Neuronal stem cell (in vitro differentiated cells): Measurements from ENCODE around the gene PLXDC2.
A peak's percentile ranks its signal among the peaks of the same experiment; 100 is the strongest.

Experiments
- DNase-seq: peaks from one replicate; pipeline ENCODE4 v3.0.0-alpha.2; 2013; ENCODE audit warnings: low spot score
- H2AFZ ChIP-seq: one replicate; pipeline ENCODE4 v1.6.1; 2013; ENCODE audit warnings: mild to moderate bottlenecking, low read length, inconsistent platforms
- H2AK5ac ChIP-seq: 2 replicates; pipeline ENCODE4 v1.6.1; 2013; ENCODE audit warnings: low read depth, mild to moderate bottlenecking, inconsistent platforms, low read length, moderate library complexity, mixed read lengths
- H2BK120ac ChIP-seq: 2 replicates; pipeline ENCODE4 v1.6.1; 2013; ENCODE audit warnings: low read depth, mild to moderate bottlenecking, inconsistent platforms, low read length, moderate library complexity, mixed read lengths
- H2BK12ac ChIP-seq: one replicate; pipeline ENCODE4 v1.6.1; 2013; ENCODE audit warnings: low read length, inconsistent platforms
- H2BK15ac ChIP-seq: 2 replicates; pipeline ENCODE4 v1.6.1; 2013; ENCODE audit warnings: mild to moderate bottlenecking, low read length, inconsistent platforms, mixed read lengths
- H2BK5ac ChIP-seq: one replicate; pipeline ENCODE4 v1.6.1; 2013; ENCODE audit warnings: inconsistent platforms, mild to moderate bottlenecking, low read length, moderate library complexity
- H3K14ac ChIP-seq: one replicate; pipeline ENCODE4 v1.6.1; 2013; ENCODE audit warnings: low read length, inconsistent platforms
- H3K18ac ChIP-seq: 2 replicates; pipeline ENCODE4 v1.6.1; 2013; ENCODE audit warnings: low read length, inconsistent platforms
- H3K23ac ChIP-seq: 2 replicates; pipeline ENCODE4 v1.6.1; 2013; ENCODE audit warnings: low read depth, mild to moderate bottlenecking, mixed read lengths, low read length, inconsistent platforms; ENCODE audit not compliant: poor library complexity
- H3K27ac ChIP-seq: replicated peaks from 3 replicates; pipeline ENCODE4 v1.5.1; 2013; ENCODE audit warnings: low read length, inconsistent platforms
- H3K27me3 ChIP-seq, 3 experiments: 2 replicates each; pipeline ENCODE4 v1.6.1; 2013; ENCODE audit warnings: low read length in 3 of 3, mild to moderate bottlenecking in 2 of 3, inconsistent platforms in 1 of 3, low read depth in 1 of 3, mixed read lengths in 1 of 3, moderate library complexity in 1 of 3; ENCODE audit not compliant: control insufficient read depth in 3 of 3, insufficient read depth in 3 of 3
- H3K36me3 ChIP-seq, 2 donors: replicated peaks in 1 of 2; 2 replicates each; pipeline ENCODE4 v1.6.1; 2013; ENCODE audit warnings: low read length in 2 of 2; ENCODE audit not compliant: control insufficient read depth in 2 of 2, insufficient read depth in 2 of 2
- H3K4ac ChIP-seq: 2 replicates; pipeline ENCODE4 v1.6.1; 2013; ENCODE audit warnings: inconsistent platforms, mild to moderate bottlenecking, low read length, moderate library complexity
- H3K4me1 ChIP-seq, 2 donors: 1 replicate in 1 of 2; 2 replicates in 1 of 2; pipeline ENCODE4 v1.6.1; 2013; ENCODE audit warnings: low read length in 2 of 2, low read depth in 1 of 2; ENCODE audit not compliant: control insufficient read depth in 2 of 2, insufficient read depth in 1 of 2
- H3K4me2 ChIP-seq: one replicate; pipeline ENCODE4 v1.6.1; 2013; ENCODE audit warnings: mild to moderate bottlenecking, low read length, inconsistent platforms; ENCODE audit not compliant: insufficient read depth, poor library complexity, severe bottlenecking
- H3K4me3 ChIP-seq, 2 donors: 2 replicates each; pipeline ENCODE4 v1.5.1; 2013; ENCODE audit warnings: low read length in 2 of 2, mild to moderate bottlenecking in 2 of 2, inconsistent platforms in 1 of 2, moderate library complexity in 1 of 2
- H3K79me1 ChIP-seq: one replicate; pipeline ENCODE4 v1.6.1; 2013; ENCODE audit warnings: low read depth, mild to moderate bottlenecking, inconsistent platforms, low read length, moderate library complexity
- H3K9ac ChIP-seq: one replicate; pipeline ENCODE4 v1.6.1; 2013; ENCODE audit warnings: mild to moderate bottlenecking, low read depth, low read length, inconsistent platforms; ENCODE audit not compliant: poor library complexity
- H3K9me3 ChIP-seq, 2 donors: replicated peaks in 1 of 2; 2 replicates each; pipeline versions ENCODE3 to v1.6.1; 2013; ENCODE audit warnings: low read length in 2 of 2, mild to moderate bottlenecking in 2 of 2, inconsistent platforms in 1 of 2, low read depth in 1 of 2, mixed read lengths in 1 of 2, moderate library complexity in 1 of 2; ENCODE audit not compliant: control insufficient read depth in 2 of 2, insufficient read depth in 1 of 2
- H4K8ac ChIP-seq: one replicate; pipeline ENCODE4 v1.6.1; 2013; ENCODE audit warnings: low read depth, mild to moderate bottlenecking, inconsistent platforms, low read length, moderate library complexity
- H4K91ac ChIP-seq: one replicate; pipeline ENCODE4 v1.6.1; 2013; ENCODE audit warnings: low read length, low read depth, mild to moderate bottlenecking, inconsistent platforms; ENCODE audit not compliant: poor library complexity
- WGBS, 2 donors: extraction: QIAGEN DNeasy Blood & Tissue Kit; methylation state at CpG; one replicate each; pipeline ENCODE4 v1.1.7; 2013; ENCODE audit warnings: missing lambda C conversion rate in 2 of 2, mixed read lengths in 1 of 2; ENCODE audit not compliant: insufficient read length in 2 of 2, insufficient replicate concordance in 1 of 2; ENCODE audit errors: extremely low coverage in 2 of 2; 5-methylcytosine and 5-hydroxymethylcytosine counted together

PLXDC2 gene

GRCh38 chr10:19891429-19891828 lies 75.2 kb downstream of the PLXDC2 start:
- Histone ChIP-seq H2AFZ (no peak overlapping the region), H3K27ac (no peak overlapping the region), H3K36me3 (no peaks in the 10 kb centered on the region), H2BK120ac (no peak overlapping the region), H3K4ac (no peak overlapping the region), H3K9ac (no peak overlapping the region), H2BK15ac (no peak overlapping the region), H2BK12ac (no peak overlapping the region), H3K4me3 (no peak overlapping the region), H3K18ac (no peak overlapping the region), H2BK5ac (no peak overlapping the region), H3K79me1 (no peaks in the 10 kb centered on the region), H3K9me3 (no peaks in the 10 kb centered on the region), H3K4me1 (peaks cover 3 to 6% of the 10 kb centered on the region in 2 donors), H4K8ac (no peak overlapping the region), H3K14ac (no peak overlapping the region), H2AK5ac (no peak overlapping the region), H3K4me2 (no peak overlapping the region), H3K23ac (no peak overlapping the region), H3K27me3 (no peaks in the 10 kb centered on the region), H4K91ac (no peak overlapping the region)
- peak; percentile 8 for DNase-seq
- no CpG with 5 or more reads among the region's 6 CpGs for WGBS, 2 donors

- H4K91ac ChIP-seq = no peak overlapping the region
- H3K14ac ChIP-seq = no peak overlapping the region
- H4K8ac ChIP-seq = no peak overlapping the region
- H2BK12ac ChIP-seq = no peak overlapping the region
- no peak overlapping the region for H2BK120ac ChIP-seq
- H3K23ac ChIP-seq = no peak overlapping the region
- H3K27me3 ChIP-seq = no peaks in the 10 kb centered on the region
- H3K9me3 ChIP-seq = no peaks in the 10 kb centered on the region
- no peak for DNase-seq
- no peak overlapping the region for H2BK15ac ChIP-seq
- no peaks in the 10 kb centered on the region for H3K79me1 ChIP-seq
- H3K18ac ChIP-seq = no peak overlapping the region
- H3K4me1 ChIP-seq = peaks cover 3 to 6% of the 10 kb centered on the region in 2 donors
- H3K27ac ChIP-seq = no peak overlapping the region
- no peak overlapping the region for H3K4me2 ChIP-seq
- no peak overlapping the region for H3K4me3 ChIP-seq
- no peak overlapping the region for H2AFZ ChIP-seq
- H3K4ac ChIP-seq = no peak overlapping the region
- no peaks in the 10 kb centered on the region for H3K36me3 ChIP-seq
- no peak overlapping the region for H3K9ac ChIP-seq
- no CpG with 5 or more reads among the region's 4 CpGs for WGBS, 2 donors
- no peak overlapping the region for H2AK5ac ChIP-seq
- no peak overlapping the region for H2BK5ac ChIP-seq
Observed at GRCh38 chr10:19892270-19892669, 76.0 kb downstream of the PLXDC2 start.

GRCh38 chr10:19892677-19893076 lies 76.4 kb downstream of the PLXDC2 start:
- no peak overlapping the region for H3K18ac ChIP-seq
- H3K4ac ChIP-seq = no peak overlapping the region
- H3K9me3 ChIP-seq = no peaks in the 10 kb centered on the region
- no peak overlapping the region for H2AFZ ChIP-seq
- H4K91ac ChIP-seq = no peak overlapping the region
- H3K79me1 ChIP-seq = no peaks in the 10 kb centered on the region
- DNase-seq = no peak
- H3K27me3 ChIP-seq = no peaks in the 10 kb centered on the region
- no peak overlapping the region for H2AK5ac ChIP-seq
- no peak overlapping the region for H2BK15ac ChIP-seq
- H3K4me1 ChIP-seq = peaks cover 3 to 6% of the 10 kb centered on the region in 2 donors
- H4K8ac ChIP-seq = no peak overlapping the region
- no peak overlapping the region for H3K14ac ChIP-seq
- no peak overlapping the region for H2BK12ac ChIP-seq
- H2BK120ac ChIP-seq = no peak overlapping the region
- no peak overlapping the region for H3K9ac ChIP-seq
- WGBS, 2 donors = no CpG with 5 or more reads among the region's 5 CpGs
- no peak overlapping the region for H3K4me3 ChIP-seq
- H3K4me2 ChIP-seq = no peak overlapping the region
- no peaks in the 10 kb centered on the region for H3K36me3 ChIP-seq
- no peak overlapping the region for H2BK5ac ChIP-seq
- no peak overlapping the region for H3K27ac ChIP-seq
- H3K23ac ChIP-seq = no peak overlapping the region

- no peak overlapping the region for H2AFZ ChIP-seq
- H3K4me1 ChIP-seq = peaks cover 2 to 6% of the 10 kb centered on the region in 2 donors
- no peak overlapping the region for H3K14ac ChIP-seq
- H2BK15ac ChIP-seq = no peak overlapping the region
- H2AK5ac ChIP-seq = no peak overlapping the region
- H2BK5ac ChIP-seq = no peak overlapping the region
- no peak overlapping the region for H2BK120ac ChIP-seq
- no peak overlapping the region for H3K23ac ChIP-seq
- H3K27ac ChIP-seq = no peak overlapping the region
- no peak overlapping the region for H3K18ac ChIP-seq
- no peak overlapping the region for H3K4ac ChIP-seq
- no peak for DNase-seq
- H3K4me2 ChIP-seq = no peak overlapping the region
- no peaks in the 10 kb centered on the region for H3K9me3 ChIP-seq
- H4K91ac ChIP-seq = no peak overlapping the region
- no peak overlapping the region for H2BK12ac ChIP-seq
- no CpG with 5 or more reads among the region's 3 CpGs for WGBS, 2 donors
- H3K36me3 ChIP-seq = no peaks in the 10 kb centered on the region
- no peaks in the 10 kb centered on the region for H3K27me3 ChIP-seq
- H4K8ac ChIP-seq = no peak overlapping the region
- no peak overlapping the region for H3K9ac ChIP-seq
- H3K79me1 ChIP-seq = no peaks in the 10 kb centered on the region
- no peak overlapping the region for H3K4me3 ChIP-seq
Observed at GRCh38 chr10:19895500-19895899, 79.3 kb downstream of the PLXDC2 start.
